ENCODE results near the gene COPB1. TPM values are rescaled to one million over a fixed set of nuclear protein-coding genes. Genes with fewer than 3 reads are reported as not detected.

Gene COPB1
- total RNA-seq, 4 donors from 2014 or later = 64.1 to 85.2 (median 80.5) TPM

GRCh38 chr11:14445542-14446530, 53.8 kb downstream of the COPB1 start:
- TF ChIP-seq POLR2A (IDR thresholded peaks at IDR 0.05; ENCODE audit: low read depth) = no peak
- Histone ChIP-seq H3K27ac (replicated peaks in 1 of 4) (no peak overlapping the region), H3K27me3 (no peaks in the 10 kb centered on the region), H3K36me3 (no peaks in the 10 kb centered on the region), H3K4me3 (no peak overlapping the region), H3K4me1 (peaks cover 0 to 4% (median 2%) of the 10 kb centered on the region in 4 donors), H3K9me3 (no peaks in the 10 kb centered on the region)
- no peak for DNase-seq (ENCODE audit: extremely low spot score)
- 87% methylated on average over 2 of the region's 2 CpGs for WGBS
- intact Hi-C loops (cut with DNase I) = no loop called here

GRCh38 chr11:14444441-14445189, 55.0 kb downstream of the COPB1 start:
- no peaks in the 10 kb centered on the region for H3K27me3 ChIP-seq
- no peaks in the 10 kb centered on the region for H3K36me3 ChIP-seq
- TF ChIP-seq EP300 (IDR thresholded peaks at IDR 0.05) (no peak), POLR2A (IDR thresholded peaks at IDR 0.05; ENCODE audit: low read depth) (no peak), CTCF (IDR thresholded peaks at IDR 0.05) (no peak), POLR2AphosphoS5 (IDR thresholded peaks at IDR 0.05) (no peak)
- DNase-seq (ENCODE audit: extremely low spot score) = no peak
- no peaks in the 10 kb centered on the region for H3K9me3 ChIP-seq
- 94% methylated on average over 8 of the region's 8 CpGs for WGBS
- intact Hi-C loops (cut with DNase I) = no loop called here
- no peak overlapping the region for H3K4me3 ChIP-seq
- H3K4me1 ChIP-seq = peaks cover 0 to 4% (median 2%) of the 10 kb centered on the region in 4 donors
- H3K27ac ChIP-seq (replicated peaks in 1 of 4) = no peak overlapping the region

DNA sequence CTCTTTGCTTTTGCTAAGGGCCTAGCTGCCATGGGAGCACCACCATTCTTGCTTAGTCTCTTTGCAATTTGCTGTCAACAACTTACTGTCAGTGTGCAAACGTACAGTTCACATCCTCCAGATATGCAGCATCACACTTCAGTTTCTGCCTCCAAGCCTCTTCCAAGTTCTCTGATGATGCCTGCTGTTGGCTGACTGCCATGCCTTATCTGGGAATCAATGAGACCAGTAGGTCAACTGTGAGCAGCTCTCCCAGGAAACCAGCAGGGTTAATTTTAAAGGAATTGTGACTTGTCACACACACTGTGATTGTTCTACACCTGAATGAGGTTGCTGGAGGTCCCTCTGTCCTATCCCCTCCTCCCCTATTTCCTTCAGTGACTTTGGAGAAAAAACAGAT, 56.0 kb downstream of the COPB1 start:
- H3K9me3 ChIP-seq = no peaks in the 10 kb centered on the region
- H3K4me3 ChIP-seq = no peak overlapping the region
- H3K27me3 ChIP-seq = no peaks in the 10 kb centered on the region
- 75% methylated on average over 1 of the region's 1 CpG for WGBS
- peaks cover 0 to under 1% (median 0%) of the 10 kb centered on the region in 4 donors for H3K4me1 ChIP-seq
- H3K27ac ChIP-seq (replicated peaks in 1 of 4) = no peak overlapping the region
- no peak for TF ChIP-seq POLR2AphosphoS5 (IDR thresholded peaks at IDR 0.05)
- TF ChIP-seq EP300 (IDR thresholded peaks at IDR 0.05) = no peak
- no peak for TF ChIP-seq CTCF (IDR thresholded peaks at IDR 0.05)
- TF ChIP-seq POLR2A (IDR thresholded peaks at IDR 0.05; ENCODE audit: low read depth) = no peak
- intact Hi-C loops (cut with DNase I) = no loop called here
- DNase-seq (ENCODE audit: extremely low spot score) = no peak
- H3K36me3 ChIP-seq = no peaks in the 10 kb centered on the region

GRCh38 chr11:14435717-14436512, 63.7 kb downstream of the COPB1 start:
- Histone ChIP-seq H3K27me3 (no peaks in the 10 kb centered on the region), H3K9me3 (no peaks in the 10 kb centered on the region), H3K4me1 (no peaks in the 10 kb centered on the region), H3K4me3 (no peak overlapping the region), H3K36me3 (no peaks in the 10 kb centered on the region), H3K27ac (replicated peaks in 1 of 4) (no peak overlapping the region)
- TF ChIP-seq POLR2A (IDR thresholded peaks at IDR 0.05; ENCODE audit: low read depth) (no peak), CTCF (IDR thresholded peaks at IDR 0.05) (no peak), EP300 (IDR thresholded peaks at IDR 0.05) (no peak), POLR2AphosphoS5 (IDR thresholded peaks at IDR 0.05) (no peak)
- DNase-seq (ENCODE audit: extremely low spot score) = no peak
- intact Hi-C loops (cut with DNase I) = no loop called here
- WGBS = 83% methylated on average over 3 of the region's 3 CpGs
